Panc1 (cell line): Measurements from ENCODE around the gene TTC3.

Experiments used
- CTCF ChIP-seq: fragments of 450-650 bp; IDR thresholded peaks from 2 replicates; pipeline ENCODE4 v1.5.1; 2017; ENCODE audit warnings: mild to moderate bottlenecking
- POLR2AphosphoS5 ChIP-seq: IDR thresholded peaks from 2 replicates; pipeline ENCODE4 v1.6.1; 2012; ENCODE audit warnings: mild to moderate bottlenecking, low read depth, low read length, moderate library complexity
- REST ChIP-seq, 2 experiments: IDR thresholded peaks; 2 replicates each; pipeline ENCODE4 v1.6.1; 2011 to 2012; ENCODE audit warnings: low read depth in 2 of 2, control low read depth in 1 of 2, low read length in 1 of 2, mild to moderate bottlenecking in 1 of 2, moderate library complexity in 1 of 2; ENCODE audit not compliant: insufficient read depth in 1 of 2

DNA sequence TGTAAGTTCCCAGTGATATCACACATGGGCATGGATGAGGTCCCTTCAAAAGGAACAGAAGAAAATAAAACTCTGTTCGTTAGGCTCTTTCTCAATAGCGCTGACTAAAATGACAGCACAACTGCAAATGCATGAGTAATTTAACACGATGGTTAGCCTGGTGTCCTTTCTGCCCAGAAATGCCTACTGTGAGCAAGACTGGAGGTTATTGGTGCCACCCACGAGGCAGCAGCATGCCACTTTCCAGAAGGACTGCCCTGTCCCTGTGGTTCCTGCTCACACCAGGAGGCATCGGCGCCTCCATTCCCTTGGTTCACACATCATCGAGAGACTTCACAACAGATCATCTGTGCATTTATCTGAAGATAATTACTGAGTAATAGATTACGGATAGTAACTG lies 167.9 kb downstream of the TTC3 start:
- TF ChIP-seq REST (IDR thresholded peaks at IDR 0.05; ENCODE audit: insufficient read depth in 1 of 2, low read depth in 2 of 2, low read length in 1 of 2) (no peak), CTCF (no peak), POLR2AphosphoS5 (no peak)
